DMS 273 (cell line): ENCODE results near the gene TBC1D19.
A peak's percentile ranks its signal among the peaks of the same experiment; 100 is the strongest.

Experiments
- DNase-seq: peaks from one replicate; lab custom pipeline; 2025; ENCODE audit not compliant: unreplicated experiment; lab: John Stamatoyannopoulos, UW

Gene TBC1D19

DNA sequence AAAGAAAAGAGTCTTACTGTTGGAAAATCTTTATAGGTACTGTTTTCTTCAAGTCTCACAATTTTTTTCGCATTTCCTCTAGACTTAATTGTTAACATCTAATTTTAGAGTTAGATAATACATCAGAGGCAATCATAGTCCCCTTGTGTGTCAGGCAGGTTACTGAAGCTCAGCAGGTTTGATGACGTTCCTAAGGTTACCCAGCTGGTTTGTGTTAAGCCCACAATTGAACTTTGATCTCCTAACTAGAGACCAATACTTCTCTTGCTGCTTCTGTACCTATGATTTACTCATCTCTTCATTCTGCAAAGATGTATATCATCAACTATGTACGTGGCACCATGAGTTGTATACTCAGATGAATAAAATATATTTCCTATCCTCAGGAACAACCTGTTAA lies 145.1 kb downstream of the TBC1D19 start:
- no peak for DNase-seq

DNA sequence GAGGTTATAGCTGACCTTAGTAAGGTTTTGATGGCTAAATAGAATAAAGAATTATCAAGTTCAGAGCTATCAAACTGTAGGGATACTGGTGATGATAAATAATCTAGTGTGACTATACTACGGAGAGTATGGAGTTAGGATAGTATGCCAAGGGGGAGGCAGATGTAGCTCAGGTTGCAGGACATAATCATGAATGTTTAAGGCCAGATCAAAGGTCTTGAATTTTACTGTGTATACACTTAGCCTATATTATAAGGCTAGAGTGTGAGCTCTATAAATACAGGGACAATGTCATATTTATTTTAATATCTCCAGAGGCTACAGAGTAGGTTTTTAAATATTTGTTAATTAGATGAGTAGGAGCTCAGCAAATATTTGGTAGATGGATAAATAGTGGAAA lies 145.7 kb downstream of the TBC1D19 start:
- no peak for DNase-seq

DNA sequence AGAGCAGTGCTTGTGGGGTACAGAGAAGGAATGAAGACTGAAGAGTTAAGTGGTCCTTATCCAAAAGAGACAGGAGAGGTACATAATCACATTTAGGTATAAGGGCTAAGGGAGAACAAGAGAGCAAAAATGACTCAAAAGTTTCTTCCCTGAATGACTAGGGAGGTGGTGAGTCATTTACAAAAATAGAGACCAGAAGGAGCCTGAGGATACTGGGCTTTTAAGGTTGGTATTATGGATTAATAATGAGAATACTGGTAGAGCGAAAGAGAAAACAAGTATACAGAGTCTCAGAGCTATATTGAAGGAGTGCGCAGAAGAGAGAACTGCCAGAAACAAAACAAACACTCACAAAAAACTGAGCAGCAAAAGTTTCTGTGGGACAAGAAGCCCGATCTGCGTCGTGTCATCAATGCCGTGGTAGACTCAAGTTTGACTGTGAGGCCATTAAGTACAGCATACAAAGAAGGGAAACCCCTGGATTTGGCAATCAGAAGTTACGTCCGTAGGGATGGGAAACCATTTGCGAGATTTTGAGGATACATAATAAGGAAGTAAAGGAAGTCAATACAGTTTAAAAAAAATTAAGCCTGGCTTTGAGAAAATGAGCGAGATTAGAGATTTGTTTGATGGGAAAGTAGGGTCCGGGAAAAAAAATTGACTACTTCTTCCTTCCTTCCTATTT lies 147.6 kb downstream of the TBC1D19 start:
- no peak for DNase-seq

DNA sequence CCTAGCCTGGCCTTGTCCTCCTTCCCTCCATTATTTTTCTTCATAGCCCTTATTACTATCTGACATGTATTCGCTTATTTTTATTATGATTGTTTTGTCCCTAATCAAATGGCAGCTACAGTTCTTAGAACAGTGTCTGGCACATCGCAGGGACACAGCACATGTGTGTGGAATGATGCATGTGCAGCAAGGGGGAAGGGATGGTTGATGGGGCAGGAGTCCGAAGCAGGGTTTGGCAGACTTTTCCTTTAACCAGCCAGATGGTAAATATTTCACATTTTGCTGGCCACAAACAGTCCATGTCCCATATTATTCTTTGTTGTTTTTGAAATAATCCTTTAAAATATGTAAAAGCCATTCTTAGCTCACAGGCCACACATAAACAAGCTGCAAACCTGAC lies 148.5 kb downstream of the TBC1D19 start:
- DNase-seq: no peak

DNA sequence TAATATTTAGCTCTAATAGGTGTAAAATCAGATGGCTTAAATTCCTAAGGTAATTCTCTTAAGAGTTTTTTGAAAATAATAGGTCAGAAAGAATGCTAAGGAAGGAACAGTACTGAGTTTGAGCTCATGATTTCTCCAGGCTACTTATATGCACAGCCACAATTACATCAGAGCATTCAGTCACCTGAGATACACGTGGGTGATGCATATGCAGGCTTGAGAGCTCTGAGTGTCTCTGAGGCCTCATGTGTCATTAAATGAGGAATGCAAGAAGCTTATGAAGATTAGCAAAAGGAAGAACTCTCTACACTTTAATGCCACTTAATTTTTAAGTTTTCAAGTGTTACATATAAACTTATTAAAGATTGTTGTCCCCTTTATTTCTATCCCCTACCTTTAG lies 152.7 kb downstream of the TBC1D19 start:
- DNase-seq: no peak

DNA sequence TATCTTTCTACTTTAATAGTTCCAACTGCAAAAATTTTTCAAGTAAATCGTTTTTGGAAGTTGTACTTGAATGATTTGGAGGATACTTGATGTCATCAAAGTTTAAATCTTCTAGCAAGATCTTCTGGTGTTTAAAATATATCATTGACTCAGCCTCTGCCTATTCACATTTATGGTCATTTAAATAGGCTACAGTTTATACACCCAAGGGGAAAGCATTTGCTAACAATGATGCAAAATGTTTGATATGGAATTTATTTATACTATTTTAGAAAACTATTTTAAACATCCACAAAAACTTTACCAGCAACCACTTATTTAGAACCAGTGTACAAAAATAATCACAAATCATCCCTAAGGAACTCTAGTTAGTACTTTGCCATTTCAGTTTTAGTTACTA lies 153.5 kb downstream of the TBC1D19 start:
- no peak for DNase-seq

DNA sequence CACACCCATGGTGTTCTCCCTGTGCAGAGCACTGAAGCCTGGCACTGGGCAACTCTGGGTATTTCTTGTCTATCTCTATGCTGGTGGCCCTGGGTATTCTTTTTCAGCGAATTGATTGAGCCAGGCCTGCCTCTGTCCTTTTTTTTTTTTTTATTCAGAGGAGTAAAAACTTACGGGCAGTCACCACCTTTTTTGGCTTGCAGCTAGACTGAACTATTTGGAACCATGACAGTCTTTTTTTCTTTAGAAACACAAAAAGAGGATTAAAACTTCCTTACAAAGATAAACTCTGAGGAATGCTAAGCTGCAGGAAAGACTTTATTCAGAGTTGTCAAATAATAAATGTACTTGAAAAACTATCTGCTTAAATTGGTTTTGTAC lies 157.6 kb downstream of the TBC1D19 start:
- no peak for DNase-seq

DNA sequence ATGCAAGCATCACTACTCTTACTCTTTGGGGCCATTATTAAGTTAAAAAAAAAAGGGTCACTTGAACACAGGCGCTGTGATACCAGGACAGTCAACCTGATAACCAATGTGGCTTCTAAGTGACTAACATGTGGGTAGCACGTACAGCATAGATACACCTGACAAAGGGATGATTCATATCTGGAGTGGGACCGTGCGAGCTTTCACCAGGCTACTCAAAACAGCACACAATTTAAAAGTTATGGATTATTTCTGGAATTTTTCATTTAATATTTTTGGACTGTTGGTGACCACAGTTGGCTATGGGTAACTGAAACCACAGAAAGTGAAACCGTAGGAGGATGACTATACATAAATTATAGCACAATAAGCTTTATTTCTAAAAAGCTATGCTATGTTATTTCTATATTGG lies 162.9 kb downstream of the TBC1D19 start:
- DNase-seq: no peak

DNA sequence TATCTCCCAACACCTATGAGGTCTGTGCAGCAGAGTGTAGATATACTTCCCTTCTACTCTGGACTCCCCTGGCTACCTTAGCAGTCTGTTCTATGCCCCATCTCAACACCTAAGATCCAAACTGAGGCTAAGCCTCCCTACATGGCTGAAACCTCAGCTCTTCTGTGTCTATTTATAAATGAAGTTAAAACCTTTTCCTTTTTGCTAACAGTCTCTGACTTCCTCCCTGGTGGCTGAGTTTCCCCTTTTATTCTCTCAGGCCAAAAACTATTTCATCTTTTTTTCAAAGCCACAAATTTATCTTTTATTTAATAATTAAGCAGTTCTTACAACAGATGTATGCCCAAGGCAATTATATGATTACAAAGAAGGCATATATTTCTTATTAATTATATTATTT lies 164.9 kb downstream of the TBC1D19 start:
- DNase-seq: no peak

DNA sequence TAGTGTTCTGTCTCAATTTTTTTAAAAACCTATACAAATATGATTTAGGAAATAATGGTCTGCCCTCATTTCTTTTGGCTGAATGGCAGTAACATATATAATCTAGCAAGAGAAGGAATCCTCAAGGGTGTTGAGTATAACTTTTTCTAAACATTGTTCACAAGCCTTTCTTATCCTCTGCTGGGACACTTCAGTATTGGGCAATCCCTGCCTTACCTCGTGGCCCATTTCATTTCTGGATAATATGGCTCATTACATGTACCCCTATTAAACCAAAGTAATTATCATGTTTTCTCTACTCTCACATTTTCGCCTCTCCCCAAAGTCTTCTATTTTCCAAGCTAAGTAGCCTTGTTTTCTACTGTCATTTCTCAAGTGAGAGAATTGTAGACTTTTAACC lies 166.0 kb downstream of the TBC1D19 start:
- no peak for DNase-seq

DNA sequence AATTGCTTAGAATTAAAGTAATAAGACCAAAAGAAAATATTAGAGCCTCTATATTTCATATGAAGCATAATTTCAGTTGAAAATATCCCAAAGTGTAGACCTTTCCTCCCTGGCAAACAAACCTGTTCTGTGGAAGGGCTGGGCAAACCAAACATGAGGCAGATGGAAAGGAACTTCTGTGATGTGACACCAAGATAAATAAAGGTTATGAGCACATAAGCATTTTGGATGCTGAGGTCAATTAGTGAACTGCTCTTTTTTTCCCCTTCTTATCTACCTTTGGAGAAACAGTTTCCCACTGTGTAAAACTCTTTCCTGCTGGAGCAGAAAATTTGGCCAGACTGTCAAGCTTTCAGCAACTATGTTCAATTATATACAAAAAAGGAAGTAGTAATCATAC lies 167.1 kb downstream of the TBC1D19 start:
- peak; percentile 26 for DNase-seq

DNA sequence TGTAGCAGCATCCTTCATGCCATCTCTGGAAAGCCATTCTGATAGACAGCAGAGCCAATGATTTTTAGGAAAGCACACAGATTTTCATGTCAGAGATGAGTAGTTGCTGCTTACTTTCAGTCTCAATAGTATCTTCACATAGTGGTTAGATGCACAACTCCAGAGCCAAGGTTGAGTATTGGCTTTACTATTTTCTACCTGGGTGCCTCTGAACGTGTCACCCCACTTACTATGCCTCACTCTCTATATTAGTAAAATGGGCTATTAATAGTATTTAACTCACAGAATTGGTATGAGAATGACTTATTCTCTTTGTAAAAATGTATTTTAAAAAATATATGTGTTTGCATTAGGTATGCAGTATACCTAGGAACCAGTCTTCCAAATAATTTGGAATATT lies 168.0 kb downstream of the TBC1D19 start:
- DNase-seq: no peak

DNA sequence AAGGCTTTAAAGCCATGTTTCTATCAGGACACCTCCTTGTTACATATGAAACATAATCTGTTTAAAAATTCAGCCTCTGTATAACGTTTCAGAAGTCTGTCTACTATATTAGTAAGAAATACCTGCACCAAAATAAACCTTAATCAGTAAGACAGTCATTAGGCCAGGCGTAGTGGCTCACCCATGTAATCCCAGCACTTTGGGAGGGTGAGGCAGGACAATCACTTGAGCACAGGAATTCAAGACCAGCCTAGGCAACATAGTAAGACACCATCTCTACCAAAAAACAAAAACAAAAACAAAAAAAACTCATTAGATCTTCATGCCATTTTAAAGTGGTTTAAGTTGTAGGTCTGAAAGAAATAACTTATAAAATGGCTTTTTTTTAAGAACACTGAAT lies 169.3 kb downstream of the TBC1D19 start:
- DNase-seq: no peak

DNA sequence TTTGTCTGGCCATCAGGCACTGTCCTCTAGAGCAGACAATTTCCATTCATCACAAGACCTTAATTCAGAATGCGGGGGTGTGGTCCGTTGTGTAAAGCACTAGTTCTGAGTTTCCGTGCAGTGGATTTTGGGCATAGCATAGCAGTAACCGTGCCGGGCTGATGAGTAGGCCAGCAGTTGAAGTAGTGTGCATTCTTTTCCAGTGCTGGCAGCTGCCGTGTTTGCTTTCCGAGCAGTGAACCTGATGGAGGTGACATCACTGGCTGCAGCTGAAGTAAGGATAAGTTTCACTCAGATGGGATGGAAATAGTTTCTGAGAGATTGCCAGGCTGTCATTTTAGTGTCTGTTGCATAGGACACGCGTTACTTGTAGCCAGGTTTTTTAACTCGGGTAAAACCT lies 169.7 kb downstream of the TBC1D19 start:
- peak; percentile 83 for DNase-seq

DNA sequence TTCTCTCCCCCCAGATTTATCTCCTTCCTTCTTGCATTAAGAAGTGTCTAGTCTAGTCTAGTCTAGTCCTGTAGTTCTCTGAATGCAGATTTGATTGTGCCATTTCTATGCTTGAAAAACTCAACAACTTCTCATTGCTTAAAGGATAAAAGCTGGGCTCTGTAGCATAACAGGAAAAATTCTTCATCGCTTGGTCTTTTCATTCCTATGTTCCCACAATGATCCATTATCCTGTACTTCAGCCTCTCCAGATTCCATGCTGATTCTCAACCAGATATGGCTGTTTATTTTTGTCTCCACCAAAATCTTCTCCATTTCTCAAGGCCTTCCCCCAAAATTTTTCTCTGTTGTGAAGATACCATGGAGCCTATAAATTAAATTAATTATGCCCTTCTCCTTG lies 173.9 kb downstream of the TBC1D19 start:
- no peak for DNase-seq

DNA sequence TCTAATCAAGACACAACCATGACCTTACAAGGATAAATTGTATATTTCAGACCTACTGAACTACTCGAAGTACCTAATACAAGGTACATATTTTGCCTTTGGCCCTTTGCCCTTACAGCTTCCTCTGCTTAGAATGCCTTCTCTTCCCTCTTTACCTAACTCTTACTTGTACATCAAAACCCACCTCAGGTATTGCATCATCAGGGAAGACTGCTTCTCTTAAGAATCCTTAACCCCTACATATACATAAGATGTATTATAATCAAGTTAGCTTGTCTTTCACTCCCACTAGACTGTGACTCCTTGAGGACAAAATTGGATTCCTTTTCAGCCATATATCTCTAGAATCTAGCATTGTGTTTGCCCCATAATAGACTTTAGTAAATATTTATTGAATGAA lies 175.0 kb downstream of the TBC1D19 start:
- no peak for DNase-seq

DNA sequence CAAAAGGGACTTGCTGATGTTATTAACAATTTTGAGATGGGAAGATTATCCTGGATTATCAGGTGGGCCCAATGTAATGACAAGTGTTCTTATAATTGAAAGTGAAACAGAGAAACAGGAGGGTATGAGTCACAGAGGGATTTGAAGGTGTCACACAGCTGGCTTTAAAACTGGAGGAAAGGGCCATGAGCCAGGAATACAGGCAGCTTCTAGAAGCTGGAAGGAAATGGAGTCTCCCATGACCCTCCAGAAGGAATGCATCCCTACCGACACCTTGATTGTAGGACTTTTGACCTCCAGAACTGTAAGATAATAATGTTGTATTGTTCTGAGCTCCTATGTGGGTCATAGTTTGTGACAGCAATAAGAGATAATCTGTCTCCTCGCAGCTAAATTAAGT lies 178.8 kb downstream of the TBC1D19 start:
- no peak for DNase-seq

DNA sequence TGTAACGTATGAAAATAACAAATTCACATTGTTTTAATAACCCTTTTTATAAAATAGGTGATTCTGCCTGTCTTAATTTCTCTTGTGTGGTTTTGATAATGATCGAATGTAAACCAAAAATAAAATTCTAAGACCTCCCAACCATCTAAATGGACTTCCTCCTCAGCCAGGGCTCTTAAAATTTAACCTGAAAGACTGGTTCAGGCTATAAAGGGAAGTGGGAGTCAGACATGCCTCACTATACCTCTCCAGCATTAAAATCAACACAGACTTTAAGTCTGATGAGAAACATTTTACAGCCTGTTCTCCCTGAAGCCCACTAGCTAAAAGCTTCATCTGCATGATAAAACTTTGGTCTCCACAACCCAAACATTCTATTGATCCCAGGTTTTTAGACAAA lies 179.2 kb downstream of the TBC1D19 start:
- no peak for DNase-seq

DNA sequence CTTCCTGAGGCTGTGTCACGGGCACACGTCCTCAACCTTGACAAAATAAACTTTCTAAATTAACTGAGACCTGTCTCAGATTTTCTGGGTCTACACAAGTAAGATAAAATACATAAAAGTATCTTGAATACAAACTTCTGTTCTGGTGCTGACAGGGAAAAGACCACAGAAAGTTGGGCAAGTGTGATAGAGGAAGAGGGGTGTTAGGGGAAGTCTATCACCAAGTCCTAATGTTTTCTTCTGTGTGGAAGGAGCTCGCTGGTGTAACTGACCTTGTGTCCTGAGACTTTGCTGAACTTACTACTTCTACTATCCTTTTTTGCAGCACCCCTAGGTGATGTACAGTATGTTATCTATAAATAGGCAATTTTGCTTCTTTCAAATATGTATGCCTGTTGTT lies 179.8 kb downstream of the TBC1D19 start:
- DNase-seq: no peak

DNA sequence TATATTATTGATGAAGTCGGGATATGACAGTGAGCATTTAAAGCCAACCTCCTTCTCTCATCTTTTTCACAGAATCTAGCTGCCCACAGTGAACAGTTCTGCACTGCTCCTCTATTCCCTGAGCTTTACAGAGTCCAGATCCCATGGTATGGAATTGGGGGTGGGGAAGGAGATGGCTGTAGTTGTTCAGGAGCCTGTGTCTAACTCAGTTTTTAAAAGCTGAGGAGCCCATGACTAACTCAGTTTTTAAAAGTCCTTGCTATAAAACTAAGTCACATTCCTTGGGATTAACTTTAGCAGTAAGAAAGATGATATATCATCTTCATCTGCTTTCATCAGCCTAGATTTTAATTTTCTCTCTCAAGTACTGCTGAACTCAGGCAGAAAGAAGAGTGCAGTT lies 180.3 kb downstream of the TBC1D19 start:
- DNase-seq: no peak

DNA sequence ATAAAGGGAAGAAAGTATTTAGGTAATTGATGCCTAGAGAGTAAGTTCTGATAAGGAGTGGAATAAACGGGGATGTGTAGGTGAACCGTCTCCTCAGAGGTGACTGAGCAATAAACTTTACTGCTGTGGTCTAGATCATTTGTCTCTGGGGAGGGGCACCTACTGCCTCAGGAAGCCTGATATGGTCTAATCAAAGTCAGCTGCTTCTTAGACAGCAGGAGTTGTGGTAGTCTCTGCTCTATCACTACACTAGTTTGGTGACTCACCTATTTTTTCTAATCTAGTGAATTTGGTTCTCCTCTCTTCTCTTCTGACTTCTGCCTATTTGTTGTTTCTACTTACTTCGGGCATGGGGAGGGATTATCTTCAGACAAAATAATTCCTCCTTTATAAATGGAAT lies 181.6 kb downstream of the TBC1D19 start:
- DNase-seq: no peak

DNA sequence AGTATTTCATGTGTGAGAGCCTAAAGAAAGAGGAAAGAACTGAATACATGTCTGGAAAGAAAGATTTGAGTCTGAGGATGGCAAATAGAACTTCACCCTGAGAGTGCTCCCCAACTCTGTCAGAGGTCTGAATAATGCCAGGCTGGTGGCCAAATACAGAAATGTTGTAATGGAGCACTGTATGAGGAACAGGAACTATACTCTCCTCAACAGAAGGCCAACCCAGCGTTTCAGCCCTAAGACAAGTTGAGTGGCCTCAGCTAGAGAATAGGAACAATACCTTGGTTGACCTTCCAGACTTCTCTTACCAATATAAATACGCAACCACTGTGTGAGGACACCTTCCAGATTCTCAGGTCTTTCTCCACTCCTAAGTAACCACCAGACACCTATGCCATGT lies 182.3 kb downstream of the TBC1D19 start:
- no peak for DNase-seq

DNA sequence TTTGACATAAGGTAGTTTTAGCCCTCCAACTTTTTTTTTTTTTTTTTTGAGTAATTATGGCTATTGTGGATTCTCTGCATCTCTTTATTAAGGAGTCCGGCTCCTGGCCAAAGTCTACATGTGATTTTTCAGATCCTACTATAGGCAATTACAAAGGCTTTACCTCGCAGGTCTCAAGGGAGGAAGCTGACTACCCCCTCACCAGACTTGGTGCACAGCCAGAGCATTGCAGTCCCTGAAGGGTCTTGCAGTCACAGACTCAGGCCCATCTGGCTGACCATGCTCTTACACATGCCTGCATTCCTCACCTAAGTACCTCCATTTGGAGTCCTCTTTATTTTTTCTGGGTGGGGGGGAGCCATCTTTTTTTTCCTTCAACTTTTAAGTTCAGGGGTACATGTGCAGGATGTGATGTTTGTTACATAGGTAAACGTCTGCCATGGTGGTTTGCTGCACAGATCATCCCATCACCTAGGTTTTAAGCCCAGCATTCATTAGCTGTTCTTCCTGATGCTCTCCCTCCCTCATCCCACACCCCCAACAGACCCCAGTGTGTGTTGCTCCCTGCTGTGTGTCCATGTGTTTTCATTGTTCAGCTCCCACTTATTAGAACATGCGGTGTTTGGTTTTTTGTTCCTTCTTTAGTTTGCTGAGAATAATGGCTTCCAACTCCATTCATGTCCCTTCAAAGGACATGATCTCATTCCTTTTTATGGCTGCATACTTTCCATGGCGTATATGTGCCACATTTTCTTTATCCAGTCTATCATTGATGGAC lies 188.4 kb downstream of the TBC1D19 start:
- peak; percentile 59 for DNase-seq
